ENCODE data around the gene KMT2E.

KMT2E gene

DNA sequence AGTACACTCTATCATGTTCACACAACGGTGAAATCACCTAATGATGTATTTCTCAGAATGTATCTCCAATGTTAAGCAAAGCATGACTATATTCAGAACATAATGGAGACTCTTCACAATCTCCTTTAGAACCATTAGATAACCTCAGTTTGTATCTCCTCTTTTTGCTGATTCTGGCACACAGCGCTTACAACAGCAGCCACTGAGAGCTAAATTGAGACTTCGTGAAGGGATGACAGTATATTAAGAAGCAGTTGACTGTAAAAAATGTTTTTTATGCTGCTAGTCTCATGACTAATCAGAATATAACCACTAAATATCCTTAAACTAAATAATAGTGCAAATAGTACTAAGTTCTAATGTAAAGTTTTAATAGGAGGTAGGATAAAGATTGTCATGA, 46.9 kb downstream of the KMT2E start:
- TF ChIP-seq CTCF (conservative IDR thresholded peaks at IDR 0.05; ENCODE audit: low read depth): no peak

GRCh38 chr7:105065104-105065503, 51.1 kb downstream of the KMT2E start:
- POLR2A ChIA-PET (ENCODE audit: low non-redundant PET): no interaction called here
- H3K27ac ChIP-seq: no peak overlapping the region
- CTCF ChIA-PET: no interaction called here
- no peak for DNase-seq (ENCODE audit: low spot score)
- no peak for TF ChIP-seq CTCF (conservative IDR thresholded peaks at IDR 0.05; ENCODE audit: low read depth)

More for the DNA sequence above, 46.9 kb downstream of the KMT2E start:
- CTCF ChIA-PET: interaction anchor here (0.6 kb wide), 1 partner anchor 84 kb away, joined by 3 read pairs; no protein-coding TSS in a partner anchor
- H3K27ac ChIP-seq: no peak overlapping the region
- DNase-seq (ENCODE audit: low spot score): no peak
- POLR2A ChIA-PET (ENCODE audit: low non-redundant PET): no interaction called here

GRCh38 chr7:105067691-105068090, 53.7 kb downstream of the KMT2E start:
- DNase-seq (ENCODE audit: low spot score): no peak
- POLR2A ChIA-PET (ENCODE audit: low non-redundant PET): no interaction called here
- TF ChIP-seq CTCF (conservative IDR thresholded peaks at IDR 0.05; ENCODE audit: low read depth): no peak
- H3K27ac ChIP-seq: no peak overlapping the region
- CTCF ChIA-PET: no interaction called here

DNA sequence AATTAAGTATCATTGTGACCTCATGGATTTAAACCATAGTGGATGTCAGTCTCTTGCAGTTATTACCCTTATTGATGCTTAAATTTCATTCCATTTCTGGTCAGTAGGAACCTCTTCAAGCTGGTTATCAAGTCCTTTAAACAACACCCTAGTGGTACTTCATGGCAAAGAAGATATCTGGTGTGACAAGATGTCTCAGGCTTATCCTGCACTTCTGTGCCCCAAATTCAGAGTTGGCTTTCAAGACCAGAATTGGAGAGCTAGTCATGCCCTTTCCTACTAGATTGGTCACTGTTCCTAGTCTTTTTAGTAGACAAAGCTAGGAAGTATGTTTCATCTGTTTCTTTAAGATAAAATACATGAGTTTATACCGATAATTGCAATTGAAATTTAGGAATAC, 54.9 kb downstream of the KMT2E start:
- TF ChIP-seq CTCF (conservative IDR thresholded peaks at IDR 0.05; ENCODE audit: low read depth): no peak
- ChIA-PET POLR2A (ENCODE audit: low non-redundant PET) (no interaction called here), CTCF (interaction anchor here (0.6 to 1.1 kb wide), 2 partner anchors 22 to 26 kb away, joined by 4 read pairs; no protein-coding TSS in a partner anchor)
- DNase-seq (ENCODE audit: low spot score): no peak
- no peak overlapping the region for H3K27ac ChIP-seq

DNA sequence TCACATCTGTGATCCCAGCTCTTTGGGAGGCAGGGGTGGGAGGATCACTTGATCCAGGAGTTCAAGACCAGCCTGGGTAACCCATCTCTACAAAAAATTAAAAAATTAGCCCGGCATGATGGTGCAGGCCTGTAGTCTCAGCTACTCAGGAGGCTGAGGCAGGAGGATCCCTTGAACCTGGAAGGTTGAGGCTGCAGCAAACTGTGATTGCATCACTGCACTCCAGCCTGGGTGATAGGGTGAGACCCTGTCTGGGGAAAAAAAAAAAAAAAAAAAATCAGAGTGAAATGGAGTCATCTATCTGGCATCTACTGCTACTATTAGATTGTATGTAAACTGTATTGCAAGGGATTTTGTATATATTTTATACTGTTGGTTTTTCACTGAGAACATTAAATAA, 59.1 kb downstream of the KMT2E start:
- H3K27ac ChIP-seq: no peak overlapping the region
- CTCF ChIA-PET: no interaction called here
- no peak for DNase-seq (ENCODE audit: low spot score)
- TF ChIP-seq CTCF (conservative IDR thresholded peaks at IDR 0.05; ENCODE audit: low read depth): no peak
- POLR2A ChIA-PET (ENCODE audit: low non-redundant PET): no interaction called here

DNA sequence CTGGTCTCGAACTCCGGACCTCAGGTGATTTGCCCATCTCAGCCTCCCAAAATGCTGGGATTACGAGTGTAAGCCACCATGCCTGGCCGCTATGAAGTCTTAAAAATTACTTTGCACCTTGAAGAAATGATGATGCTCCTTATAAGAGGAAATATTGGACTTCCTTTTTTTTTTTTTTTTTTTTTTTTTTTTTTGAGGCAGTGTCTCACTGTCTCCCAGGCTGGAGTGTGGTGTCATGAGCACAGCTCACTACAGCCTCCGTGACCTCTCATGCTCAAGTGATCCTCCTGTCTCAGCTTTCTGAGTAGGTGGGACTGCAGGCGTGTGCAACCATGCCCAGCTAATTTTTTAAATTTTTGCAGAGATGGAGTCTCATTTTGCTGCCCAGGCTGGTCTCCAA, 65.3 kb downstream of the KMT2E start:
- ChIA-PET POLR2A (ENCODE audit: low non-redundant PET) (no interaction called here), CTCF (interaction anchor here (1.2 kb wide), 1 partner anchor 129 kb away, joined by 7 read pairs; no protein-coding TSS in a partner anchor)
- no peak for TF ChIP-seq CTCF (conservative IDR thresholded peaks at IDR 0.05; ENCODE audit: low read depth)
- no peak for DNase-seq (ENCODE audit: low spot score)
- no peak overlapping the region for H3K27ac ChIP-seq

DNA sequence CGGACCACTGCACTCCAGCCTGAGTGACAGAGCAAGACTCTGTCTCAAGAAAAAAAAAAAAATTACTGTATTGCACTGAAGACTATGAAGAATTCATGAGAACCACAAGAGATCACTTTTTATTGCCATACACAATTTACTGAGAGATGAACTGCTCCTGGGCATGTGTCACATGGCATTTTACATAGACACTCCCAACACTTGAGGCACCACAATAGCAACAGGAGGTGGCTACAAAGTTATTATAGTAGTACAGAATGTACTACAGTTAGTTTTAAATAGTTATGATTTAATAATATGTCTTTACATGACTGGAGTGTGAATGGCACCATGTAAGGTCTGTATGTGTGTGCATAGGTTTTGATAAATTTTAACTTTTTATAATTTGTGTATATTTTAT, 70.6 kb downstream of the KMT2E start:
- no peak for TF ChIP-seq CTCF (conservative IDR thresholded peaks at IDR 0.05; ENCODE audit: low read depth)
- ChIA-PET POLR2A (ENCODE audit: low non-redundant PET) (no interaction called here), CTCF (no interaction called here)
- DNase-seq (ENCODE audit: low spot score): no peak
- no peak overlapping the region for H3K27ac ChIP-seq

Measured in RWPE1 (cell line).